ENCODE measurements around the gene TRAK1. TPM values are rescaled to one million over a fixed set of nuclear protein-coding genes. Genes with fewer than 3 reads are reported as not detected.

Gene TRAK1
- total and polyA plus RNA-seq, 8 donors: 28.2 to 50.3 (median 31.0) TPM

DNA sequence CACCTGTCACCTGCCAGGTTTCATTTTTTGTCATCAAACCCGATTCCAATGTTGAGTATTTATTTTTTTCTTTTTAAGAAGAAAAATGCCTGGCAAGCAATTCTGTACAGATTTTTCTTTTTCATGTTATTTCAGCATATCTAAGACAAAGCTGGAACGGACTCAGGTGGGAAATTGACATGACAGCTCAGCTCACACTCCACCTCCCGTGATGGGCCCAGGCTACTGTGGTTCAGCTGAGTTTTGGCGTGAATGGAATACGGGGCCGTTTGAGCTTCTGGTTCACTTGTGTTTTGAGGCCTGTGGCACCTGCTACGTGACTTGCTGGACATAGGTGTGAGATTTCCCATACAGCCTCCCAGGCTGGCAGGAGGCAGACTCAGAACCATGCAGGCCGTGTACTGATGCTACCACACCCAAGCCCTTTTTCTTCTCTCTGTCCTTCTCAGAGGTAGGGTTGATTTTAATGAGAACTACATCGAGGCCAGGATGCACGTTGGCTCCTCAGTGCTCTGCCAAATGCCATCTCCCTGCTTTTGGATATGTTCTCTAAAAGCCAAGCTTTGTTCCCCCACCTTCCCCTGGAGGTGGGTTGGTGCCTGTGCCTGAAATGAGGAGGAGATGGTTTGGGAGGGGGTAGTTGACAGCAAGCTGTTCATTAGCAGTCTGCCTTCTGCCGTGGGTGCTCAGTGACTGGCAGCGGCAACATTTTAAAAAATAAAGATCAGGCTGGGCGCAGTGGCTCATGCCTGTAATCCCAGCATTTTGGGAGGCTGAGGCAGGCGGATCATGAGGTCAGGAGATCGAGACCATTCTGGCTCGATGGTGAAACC, 48.7 kb downstream of the TRAK1 start:
- intact Hi-C loops (cut with DNase I): no loop called here
- no peaks in the 10 kb centered on the region for H3K9me3 ChIP-seq
- ATAC-seq: no peak
- H3K4me3 ChIP-seq: no peak overlapping the region
- TF ChIP-seq, protein P1, sequence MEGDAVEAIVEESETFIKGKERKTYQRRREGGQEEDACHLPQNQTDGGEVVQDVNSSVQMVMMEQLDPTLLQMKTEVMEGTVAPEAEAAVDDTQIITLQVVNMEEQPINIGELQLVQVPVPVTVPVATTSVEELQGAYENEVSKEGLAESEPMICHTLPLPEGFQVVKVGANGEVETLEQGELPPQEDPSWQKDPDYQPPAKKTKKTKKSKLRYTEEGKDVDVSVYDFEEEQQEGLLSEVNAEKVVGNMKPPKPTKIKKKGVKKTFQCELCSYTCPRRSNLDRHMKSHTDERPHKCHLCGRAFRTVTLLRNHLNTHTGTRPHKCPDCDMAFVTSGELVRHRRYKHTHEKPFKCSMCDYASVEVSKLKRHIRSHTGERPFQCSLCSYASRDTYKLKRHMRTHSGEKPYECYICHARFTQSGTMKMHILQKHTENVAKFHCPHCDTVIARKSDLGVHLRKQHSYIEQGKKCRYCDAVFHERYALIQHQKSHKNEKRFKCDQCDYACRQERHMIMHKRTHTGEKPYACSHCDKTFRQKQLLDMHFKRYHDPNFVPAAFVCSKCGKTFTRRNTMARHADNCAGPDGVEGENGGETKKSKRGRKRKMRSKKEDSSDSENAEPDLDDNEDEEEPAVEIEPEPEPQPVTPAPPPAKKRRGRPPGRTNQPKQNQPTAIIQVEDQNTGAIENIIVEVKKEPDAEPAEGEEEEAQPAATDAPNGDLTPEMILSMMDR (IDR thresholded peaks at IDR 0.05): no peak
- no peak overlapping the region for H3K27ac ChIP-seq
- H3K36me3 ChIP-seq: no peaks in the 10 kb centered on the region
- no peak for DNase-seq
- no peaks in the 10 kb centered on the region for H3K27me3 ChIP-seq
- no peaks in the 10 kb centered on the region for H3K4me1 ChIP-seq

DNA sequence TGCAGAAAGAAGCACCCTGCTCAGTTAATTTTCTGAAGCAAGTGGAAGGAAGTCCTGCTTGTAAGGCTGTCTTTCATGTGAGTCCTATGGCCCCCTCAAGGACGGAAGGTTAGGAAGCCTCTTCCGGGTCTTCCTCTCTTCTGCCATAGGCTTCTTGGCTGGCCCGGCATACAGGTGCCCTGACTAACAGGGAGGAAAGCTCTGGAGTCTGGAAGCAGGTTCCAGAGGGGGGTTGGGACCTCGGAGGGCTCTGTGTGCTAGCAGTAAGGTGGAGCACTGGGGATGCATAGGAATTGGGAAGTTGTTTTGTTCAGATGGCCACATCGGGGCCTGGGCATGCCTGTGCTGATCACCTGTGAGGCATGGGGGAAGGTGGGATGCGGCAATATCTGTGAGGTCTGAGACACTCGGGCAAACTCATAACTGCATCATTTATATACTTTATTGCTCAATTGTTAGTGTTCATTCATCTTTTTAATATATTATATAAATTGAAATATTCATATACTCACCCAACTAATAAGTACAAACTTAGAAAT, 49.6 kb downstream of the TRAK1 start:
- Histone ChIP-seq H3K4me3 (no peak overlapping the region), H3K27me3 (no peaks in the 10 kb centered on the region), H3K36me3 (no peaks in the 10 kb centered on the region), H3K9me3 (no peaks in the 10 kb centered on the region), H3K27ac (no peak overlapping the region), H3K4me1 (no peaks in the 10 kb centered on the region)
- intact Hi-C loops (cut with DNase I): no loop called here
- DNase-seq: no peak
- ATAC-seq: no peak
- TF ChIP-seq, protein P1 (IDR thresholded peaks at IDR 0.05): no peak

DNA sequence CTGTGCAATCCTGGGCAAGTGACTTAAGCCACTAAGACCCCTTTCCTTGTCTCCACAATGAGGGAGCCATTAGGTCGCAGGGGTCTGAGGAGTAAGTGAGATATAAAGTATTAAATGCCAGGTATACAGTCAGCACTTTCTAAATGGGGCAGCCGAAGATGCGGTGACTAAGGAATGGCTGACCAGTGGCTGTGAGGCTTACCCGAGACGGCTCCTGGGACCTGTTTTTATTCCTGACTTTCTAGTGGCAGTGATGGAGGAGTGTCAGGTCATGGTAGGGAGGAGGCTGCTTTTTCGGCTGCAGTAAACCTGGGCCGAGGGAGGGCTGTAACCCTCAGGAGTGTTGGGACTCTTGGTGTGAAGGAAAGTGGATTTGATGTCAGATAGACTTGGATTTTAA, 52.3 kb downstream of the TRAK1 start:
- H3K4me1 ChIP-seq: peaks cover 0 to 2% of the 10 kb centered on the region in 2 donors
- no peak for DNase-seq
- no peak for ATAC-seq
- intact Hi-C loops (cut with DNase I): no loop called here
- H3K4me3 ChIP-seq: no peak overlapping the region
- TF ChIP-seq, protein P1 (IDR thresholded peaks at IDR 0.05): no peak
- no peaks in the 10 kb centered on the region for H3K36me3 ChIP-seq
- no peaks in the 10 kb centered on the region for H3K27me3 ChIP-seq
- H3K27ac ChIP-seq: no peak overlapping the region
- H3K9me3 ChIP-seq: no peaks in the 10 kb centered on the region

DNA sequence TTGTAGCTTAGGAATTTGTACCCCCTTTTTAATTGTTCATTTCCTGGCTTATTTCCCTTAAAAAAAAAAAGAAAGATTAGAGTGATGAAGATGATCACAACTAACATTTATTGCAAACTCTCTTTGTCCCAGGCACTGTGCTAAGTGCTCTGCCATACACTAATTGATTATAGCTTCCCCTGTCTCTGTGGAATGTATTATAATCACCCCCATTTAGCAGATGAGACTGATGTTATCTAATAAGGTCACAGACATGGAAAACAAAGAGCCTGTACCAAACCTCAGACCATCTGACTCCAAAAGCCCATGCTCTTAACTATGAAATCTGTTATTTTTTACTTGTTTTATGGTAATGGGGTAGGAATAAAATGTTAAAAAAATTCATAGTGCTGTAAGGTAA, 53.1 kb downstream of the TRAK1 start:
- Histone ChIP-seq H3K4me3 (no peak overlapping the region), H3K4me1 (peaks cover 0 to 6% of the 10 kb centered on the region in 2 donors), H3K9me3 (no peaks in the 10 kb centered on the region), H3K27ac (no peak overlapping the region), H3K36me3 (no peaks in the 10 kb centered on the region), H3K27me3 (no peaks in the 10 kb centered on the region)
- ATAC-seq (no peak), DNase-seq (no peak)
- intact Hi-C loops (cut with DNase I): no loop called here
- TF ChIP-seq, protein P1 (IDR thresholded peaks at IDR 0.05): no peak

DNA sequence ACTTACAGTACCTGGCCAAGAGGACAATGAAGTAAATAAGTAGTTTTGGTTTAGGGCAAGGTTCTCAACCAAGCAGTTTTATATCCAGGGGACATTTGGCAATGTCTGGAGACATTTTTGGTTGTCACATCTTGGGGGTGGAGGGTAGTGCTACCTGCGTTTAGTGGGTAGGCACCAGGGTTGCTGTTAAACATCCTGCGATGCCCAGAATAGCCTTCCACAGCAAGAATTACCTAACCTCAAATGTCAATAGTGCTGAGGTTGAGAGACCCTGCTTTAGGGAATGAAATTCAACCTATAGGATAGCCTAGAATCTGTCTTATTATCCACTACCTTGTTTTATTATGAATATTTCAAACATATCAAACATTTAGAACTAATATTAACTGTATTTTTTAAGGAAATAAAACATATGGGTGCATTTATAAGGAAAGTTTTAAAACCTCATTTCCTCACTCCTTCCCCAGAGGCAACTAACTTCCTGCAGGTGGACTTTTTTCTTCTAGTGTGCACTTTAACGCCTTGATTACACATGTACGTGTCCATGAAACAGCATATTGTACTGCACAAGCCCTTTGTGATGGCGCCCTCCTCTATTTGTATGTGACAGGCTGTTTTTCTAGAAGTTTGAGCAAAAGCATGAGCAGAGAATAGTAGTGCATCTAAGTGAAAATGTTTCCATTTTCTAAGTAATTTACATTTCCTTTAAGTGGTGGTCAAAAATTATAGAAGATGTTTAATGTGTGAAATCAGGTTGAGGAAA, 57.1 kb downstream of the TRAK1 start:
- Histone ChIP-seq H3K27me3 (no peaks in the 10 kb centered on the region), H3K4me1 (peaks cover 0 to 18% of the 10 kb centered on the region in 2 donors), H3K36me3 (no peaks in the 10 kb centered on the region), H3K9me3 (no peaks in the 10 kb centered on the region), H3K27ac (no peak overlapping the region), H3K4me3 (no peak overlapping the region)
- DNase-seq: no peak
- TF ChIP-seq, protein P1 (IDR thresholded peaks at IDR 0.05): no peak
- no peak for ATAC-seq
- intact Hi-C loops (cut with DNase I): no loop called here

Data from left lung (tissue), 10 donors.